GM21825 (cell line): ENCODE data around the gene OPN1MW3.
"Not testable (repeated sequence)": the region's sequence is repeated elsewhere in the genome, so short reads cannot be mapped to it uniquely, and the experiment has no call there.

ENCODE experiments used
- ATAC-seq: cut with Tn5 transposase; IDR thresholded peaks from one replicate; pipeline ENCODE4 v1.9.1; 2021; ENCODE audit warnings: mild to moderate bottlenecking, moderate library complexity; ENCODE audit not compliant: unreplicated experiment

The OPN1MW3 gene

GRCh38 chrX:154295664-154296310 lies 38.4 kb downstream of the OPN1MW3 start, which contains the start of gene TKTL1:
Gene TKTL1 (plus strand): TSS chrX:154295795. CDS start chrX:154295860, 65 bp downstream.
- no peak for ATAC-seq

DNA sequence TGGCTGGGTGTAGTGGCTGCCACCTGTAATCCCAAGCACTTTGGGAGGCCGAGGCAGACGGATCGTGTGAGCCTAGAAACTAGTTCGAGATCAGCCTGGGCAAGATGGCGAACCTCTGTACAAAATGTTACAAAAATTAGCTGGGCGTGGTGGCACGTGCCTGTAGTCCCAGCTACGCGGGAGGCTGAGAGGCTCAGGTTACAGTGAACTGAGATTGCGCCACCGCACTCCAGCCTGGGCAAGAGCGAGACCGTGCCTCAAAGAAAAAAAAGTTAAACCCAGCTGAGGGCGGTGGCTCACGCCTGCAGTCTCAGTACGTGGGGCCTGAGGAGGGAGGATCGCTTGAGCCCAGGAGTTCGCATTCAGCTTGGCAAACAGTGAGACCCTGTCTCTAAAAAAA lies 39.3 kb downstream of the OPN1MW3 start:
- ATAC-seq: no peak

GRCh38 chrX:154298312-154298711 lies 40.9 kb downstream of the OPN1MW3 start:
- no peak for ATAC-seq

DNA sequence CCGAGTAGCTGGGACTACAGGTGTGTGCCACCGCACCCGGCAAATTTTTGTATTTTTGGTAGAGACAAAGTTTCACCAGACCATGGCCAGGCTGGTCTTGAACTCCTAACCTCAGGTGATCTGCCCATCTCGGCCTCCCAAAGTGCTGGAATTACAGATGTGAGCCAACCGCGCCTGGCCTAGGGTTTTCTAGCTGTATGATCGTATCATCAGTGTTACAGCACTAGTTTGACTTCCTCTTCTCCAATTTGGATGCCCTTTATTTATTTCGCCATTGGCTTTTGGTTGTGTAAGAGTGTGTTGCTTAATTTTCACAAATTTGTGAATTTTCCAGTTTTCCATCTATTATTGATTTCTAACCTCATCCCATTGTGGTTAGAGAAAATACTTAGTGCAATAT lies 43.4 kb downstream of the OPN1MW3 start:
- no peak for ATAC-seq

GRCh38 chrX:154302998-154303397 lies 45.6 kb downstream of the OPN1MW3 start:
- not testable (repeated sequence) for ATAC-seq

GRCh38 chrX:154303476-154303875 lies 46.1 kb downstream of the OPN1MW3 start:
- ATAC-seq: no peak

- no peak for ATAC-seq
Measured at GRCh38 chrX:154304846-154305245, 47.5 kb downstream of the OPN1MW3 start.

GRCh38 chrX:154305541-154306205 lies 48.3 kb downstream of the OPN1MW3 start:
- no peak for ATAC-seq

DNA sequence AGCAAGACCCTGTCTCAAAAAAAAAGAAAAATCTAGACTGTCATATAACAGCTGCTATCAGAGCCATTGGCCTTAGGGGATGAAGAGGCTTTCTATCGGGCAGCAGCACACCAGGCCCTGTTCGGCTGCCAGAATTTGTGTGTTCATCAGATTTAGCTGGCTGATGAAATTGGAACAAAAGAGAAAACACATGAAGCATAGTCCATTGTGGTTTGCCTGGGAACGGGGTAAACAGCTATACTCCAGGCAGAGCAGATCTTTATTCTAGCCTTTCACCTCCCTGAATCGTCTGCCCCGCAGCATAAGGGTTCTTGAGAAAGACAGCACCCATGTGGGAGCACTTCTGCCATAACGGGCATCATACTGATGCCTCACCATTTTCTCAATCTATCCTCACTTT lies 49.8 kb downstream of the OPN1MW3 start:
- no peak for ATAC-seq

DNA sequence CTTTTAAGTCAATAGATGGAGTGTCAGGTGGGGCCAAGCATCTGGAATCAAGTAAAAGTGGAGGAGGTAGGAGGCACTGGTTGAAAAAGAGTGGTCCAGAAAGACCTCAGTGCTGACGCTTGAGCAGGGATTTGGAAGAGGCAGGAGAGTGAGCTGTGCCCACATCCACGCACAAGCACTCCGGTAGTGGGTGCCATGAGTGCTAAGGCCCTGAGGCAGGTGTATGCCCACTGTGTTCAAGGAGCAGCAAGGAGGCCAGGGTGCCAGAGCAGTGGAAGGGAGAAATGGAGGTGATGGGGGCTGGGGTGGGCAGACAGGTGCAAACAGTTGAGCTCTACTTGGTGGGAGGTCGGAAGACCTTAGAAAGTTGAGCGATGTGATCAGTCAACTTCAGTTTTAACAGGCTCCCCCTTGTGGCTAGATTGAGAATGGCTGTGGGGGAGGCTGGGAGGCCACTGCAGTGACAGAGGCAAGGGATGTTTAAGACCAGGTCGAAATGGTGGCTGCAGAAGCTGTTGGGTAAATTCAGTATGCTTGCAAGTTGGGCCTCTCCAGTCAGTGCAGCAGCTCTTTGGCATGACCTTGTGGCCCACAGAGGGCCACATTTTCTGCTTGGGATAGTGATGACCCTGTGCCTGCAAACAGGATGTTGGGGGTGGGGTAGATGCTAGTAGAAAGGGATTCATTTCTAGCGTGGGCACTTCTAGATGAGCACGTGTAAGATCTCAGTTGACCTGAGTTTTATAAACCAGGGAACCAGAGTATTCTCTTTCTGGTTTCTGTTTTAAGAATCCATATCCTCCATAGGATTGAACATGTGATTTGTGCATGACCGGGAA lies 50.9 kb downstream of the OPN1MW3 start:
- ATAC-seq: no peak

DNA sequence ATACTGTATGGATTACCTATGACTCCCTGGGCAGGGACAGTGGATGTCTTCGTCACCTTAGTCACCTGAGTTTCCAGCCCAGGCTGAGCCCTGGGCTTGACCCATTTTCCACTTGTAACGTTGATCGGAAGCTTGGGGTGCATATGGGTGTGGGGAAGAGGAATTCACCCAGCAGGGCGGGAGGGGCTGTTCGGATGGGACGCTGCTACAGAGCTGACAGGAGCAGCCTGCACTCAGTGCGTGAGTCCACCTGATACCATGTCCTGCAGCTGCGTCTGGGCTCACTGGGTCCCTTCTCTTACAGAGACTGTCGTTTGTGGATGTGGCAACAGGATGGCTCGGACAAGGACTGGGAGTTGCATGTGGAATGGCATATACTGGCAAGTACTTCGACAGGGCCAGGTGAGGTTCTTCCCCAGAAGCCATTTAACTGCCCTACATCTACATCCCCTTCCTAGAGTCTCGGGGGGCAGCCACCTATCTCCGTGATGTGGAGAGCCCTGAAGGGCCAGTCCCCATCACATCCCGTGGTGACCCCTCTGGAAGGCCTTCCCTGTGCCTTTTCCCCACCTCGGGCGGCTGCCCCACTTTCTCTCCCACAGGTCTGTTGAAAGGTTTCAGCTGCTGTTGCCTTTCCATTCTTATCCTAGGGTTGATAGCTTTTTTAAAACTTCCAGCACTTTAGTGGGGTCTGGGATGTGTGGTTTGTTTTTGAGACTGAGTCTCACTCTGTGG lies 51.8 kb downstream of the OPN1MW3 start:
- no peak for ATAC-seq

DNA sequence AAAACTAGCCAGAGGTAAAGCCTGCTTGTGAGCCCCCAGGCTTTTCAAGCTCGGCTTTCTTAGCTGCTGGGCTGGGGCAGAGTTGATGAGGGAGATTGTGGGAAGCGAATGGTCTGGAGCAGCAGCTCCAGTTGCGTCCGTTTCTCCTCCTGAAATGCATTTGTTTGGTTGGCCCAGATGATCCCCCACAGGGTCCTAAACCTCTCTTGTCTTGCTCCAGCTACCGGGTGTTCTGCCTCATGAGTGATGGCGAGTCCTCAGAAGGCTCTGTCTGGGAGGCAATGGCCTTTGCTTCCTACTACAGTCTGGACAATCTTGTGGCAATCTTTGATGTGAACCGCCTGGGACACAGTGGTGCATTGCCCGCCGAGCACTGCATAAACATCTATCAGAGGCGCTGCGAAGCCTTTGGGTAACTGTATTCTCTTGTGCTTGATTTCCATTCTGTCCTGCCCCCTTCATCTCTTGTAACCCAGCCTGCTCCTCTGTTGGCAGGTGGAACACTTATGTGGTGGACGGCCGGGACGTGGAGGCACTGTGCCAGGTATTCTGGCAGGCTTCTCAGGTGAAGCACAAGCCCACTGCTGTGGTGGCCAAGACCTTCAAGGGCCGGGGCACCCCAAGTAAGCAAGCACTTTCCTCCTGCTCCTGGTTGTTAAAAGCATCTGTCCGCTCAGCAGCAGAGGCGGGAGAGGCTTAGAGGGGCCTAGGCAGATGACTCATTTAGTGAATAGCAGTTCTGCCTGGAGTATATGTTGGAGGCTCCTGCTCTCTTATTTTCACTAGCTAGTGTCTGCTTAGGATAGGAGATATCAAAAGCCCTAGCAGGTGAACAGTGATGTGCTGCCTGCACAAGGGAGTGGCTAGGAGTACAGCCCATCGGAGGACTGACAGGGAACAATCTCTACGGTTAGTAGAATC lies 53.5 kb downstream of the OPN1MW3 start:
- no peak for ATAC-seq

DNA sequence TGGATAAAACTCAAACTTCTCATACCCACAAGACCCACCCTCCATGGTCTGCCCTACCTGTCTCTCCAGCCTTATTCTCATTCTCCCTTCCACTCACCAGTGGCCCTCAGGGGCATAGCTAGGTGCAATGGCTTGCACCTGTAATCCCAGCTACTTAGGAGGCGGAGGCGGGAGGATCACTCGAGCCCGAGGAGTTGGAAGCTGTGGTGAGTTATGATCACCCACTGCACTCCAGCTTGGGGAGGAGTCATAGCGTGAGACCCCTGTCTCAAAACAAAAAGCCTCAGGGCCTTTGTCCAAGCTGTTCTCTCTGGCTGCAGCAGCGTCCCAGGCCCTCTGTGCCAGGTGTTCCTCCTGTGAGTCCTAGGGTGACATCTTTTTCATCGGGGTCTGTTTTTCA lies 54.7 kb downstream of the OPN1MW3 start:
- ATAC-seq: no peak

GRCh38 chrX:154313147-154313546 lies 55.8 kb downstream of the OPN1MW3 start:
- no peak for ATAC-seq

DNA sequence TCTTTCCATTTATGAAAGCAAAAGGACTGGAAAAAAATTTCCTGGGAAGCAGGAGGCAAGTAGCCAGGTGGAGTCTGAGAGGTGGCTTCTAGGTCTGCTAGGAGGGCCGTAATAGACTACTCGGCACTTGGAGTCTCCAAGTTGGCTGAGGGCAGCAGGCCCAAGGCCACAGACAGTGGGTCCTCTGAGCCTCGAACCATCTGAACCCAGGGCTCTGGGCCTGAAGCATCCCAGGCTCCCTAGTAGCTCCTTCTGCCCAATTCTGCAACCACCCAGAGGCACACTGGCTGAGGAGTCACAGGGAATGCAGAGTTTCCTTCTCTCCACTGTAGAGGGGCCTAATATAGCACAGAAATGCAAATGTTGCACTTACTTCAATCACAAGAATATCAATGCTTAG lies 58.0 kb downstream of the OPN1MW3 start:
- no peak for ATAC-seq

DNA sequence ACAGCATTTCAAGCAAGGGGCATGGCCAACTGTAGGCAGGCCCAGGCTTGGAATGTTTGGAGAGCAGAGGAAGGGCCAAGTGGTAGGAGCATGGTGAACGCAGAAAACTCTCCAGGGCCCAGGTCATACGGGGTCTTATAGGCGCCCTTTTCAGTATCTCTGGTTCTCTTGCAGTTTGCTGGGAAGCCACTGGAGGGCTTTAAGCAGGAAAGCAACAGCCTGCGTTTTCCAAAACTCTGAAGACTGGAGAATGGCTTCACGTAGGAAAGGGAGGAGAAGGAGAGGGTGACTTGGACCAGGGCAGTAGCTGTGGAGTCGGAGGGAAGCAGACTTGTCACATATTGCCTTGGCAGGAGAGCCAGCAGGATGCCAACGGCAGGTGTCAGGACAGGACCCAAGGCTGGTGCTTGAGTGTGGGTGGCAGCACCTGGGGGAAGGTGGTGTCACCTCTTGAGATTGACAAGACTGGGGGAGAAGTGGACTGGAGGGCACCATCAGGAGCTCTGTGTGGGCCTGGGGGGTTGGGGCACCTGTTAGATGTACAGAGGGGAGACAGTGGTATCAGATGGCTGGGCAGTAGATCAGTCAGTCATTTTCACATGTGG lies 60.1 kb downstream of the OPN1MW3 start:
- no peak for ATAC-seq

DNA sequence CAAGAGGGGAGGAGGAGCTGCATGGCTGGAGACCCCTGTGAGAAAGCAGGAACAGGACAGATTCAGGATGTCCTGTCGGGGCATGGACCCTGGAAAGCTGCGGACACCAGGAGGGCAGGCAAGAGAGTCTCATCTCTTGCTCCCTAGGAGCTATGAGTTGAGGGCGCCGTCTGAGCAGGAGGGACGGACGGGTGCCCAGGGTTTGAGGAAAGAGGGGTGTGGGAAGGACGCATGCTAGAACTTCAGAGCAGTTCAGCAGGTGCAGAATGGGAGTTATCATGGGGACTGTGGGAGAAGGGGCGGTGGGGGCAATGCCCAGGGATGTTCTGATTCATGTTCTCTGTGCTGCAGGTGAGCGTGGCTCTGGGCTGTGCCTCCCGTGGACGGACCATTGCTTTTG lies 63.0 kb downstream of the OPN1MW3 start:
- ATAC-seq: no peak
